Limb (tissue), 2 donors: ENCODE results near the gene OR5H14.

ENCODE experiments used
- DNase-seq, 2 donors: peaks; one replicate each; pipeline ENCODE4 v3.0.0-alpha.2; 2016; ENCODE audit errors: extremely low spot score in 2 of 2

Gene OR5H14

GRCh38 chr3:98199020-98199419 is 51.7 kb downstream of the OR5H14 start:
- DNase-seq, result no peak
